NCI-H2029 treated with DMSO at 0.1 percent for 48 hours (cell line): ENCODE data around the gene GALNT9.

Experiments
- DNase-seq: peaks from one replicate; lab custom pipeline; 2025; lab: John Stamatoyannopoulos, UW

Gene GALNT9

DNA sequence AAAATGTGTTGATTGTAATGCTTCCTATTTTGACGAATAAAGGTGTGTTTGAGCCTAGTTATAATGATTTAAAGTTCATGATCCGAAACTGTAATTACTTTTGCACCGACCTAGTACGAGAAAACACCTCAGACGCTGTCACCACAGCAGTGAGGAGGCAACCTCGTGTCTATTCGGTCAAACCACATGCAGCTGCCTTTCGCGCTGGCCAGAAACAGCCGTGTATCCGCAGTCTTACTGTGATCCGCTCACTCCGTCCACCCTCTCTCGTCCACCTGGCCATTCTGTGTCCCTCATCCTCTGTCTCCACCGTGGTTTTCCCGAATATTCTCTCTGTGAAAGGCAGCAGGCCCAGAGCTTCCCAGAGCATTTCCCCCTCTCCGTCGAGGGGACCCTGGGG, 118.1 kb downstream of the GALNT9 start:
- DNase-seq = no peak

GRCh38 chr12:132210223-132211055, 119.0 kb downstream of the GALNT9 start:
- DNase-seq = no peak

GRCh38 chr12:132209619-132210222, 119.7 kb downstream of the GALNT9 start:
- no peak for DNase-seq

DNA sequence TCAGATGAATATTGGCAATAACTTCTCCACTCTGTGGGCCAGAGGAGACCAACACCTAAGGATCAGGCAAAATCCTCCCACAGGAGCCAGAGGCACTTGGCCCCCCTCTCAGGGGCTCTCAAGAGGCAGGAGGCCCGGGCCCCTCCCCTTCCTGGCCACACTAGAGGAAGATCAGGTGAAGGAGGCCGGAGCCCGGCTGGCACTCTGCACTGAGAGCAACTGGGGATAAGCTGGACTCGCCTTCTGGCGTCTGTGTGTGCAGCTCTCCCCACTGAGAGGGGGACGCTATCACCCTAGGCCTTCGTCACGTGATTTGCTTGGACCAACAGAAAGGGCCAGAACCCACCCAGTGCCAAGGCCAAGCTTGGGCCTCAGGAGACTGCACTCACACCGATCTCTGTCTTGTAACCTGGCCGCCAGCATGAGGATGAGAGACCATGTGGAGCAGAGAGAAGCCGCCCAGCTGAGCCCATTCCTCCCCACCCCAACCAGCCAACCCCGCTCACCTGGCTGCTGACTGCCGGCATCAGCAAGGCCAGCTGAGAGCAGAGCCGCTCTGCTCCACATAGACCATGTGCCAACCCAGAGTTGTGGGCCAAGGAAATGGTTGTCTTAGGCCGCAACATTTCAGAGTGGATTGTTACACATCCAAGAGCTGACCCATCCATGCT, 121.1 kb downstream of the GALNT9 start:
- DNase-seq = no peak

- DNase-seq = no peak
Observed at GRCh38 chr12:132207083-132207775, 122.2 kb downstream of the GALNT9 start.

DNA sequence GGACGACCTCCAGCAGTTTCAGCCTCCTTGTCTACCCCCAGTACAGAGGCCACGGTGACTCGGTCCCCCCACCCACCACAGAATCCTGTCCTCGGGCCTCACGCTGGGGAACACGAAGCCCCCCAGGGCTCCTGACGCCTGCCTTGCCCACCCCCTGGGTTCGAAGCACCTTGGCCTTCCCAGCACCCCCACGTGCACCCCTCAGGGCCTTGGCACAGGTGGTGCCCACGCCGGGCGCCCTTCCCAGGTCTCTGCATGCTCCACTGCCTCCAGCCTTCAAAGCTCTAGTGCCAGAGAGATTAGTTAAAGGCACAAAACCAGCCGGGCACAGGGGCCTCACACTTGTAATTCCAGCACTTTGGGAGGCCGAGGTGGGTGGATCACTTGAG, 123.3 kb downstream of the GALNT9 start:
- no peak for DNase-seq

GRCh38 chr12:132205271-132206045, 123.9 kb downstream of the GALNT9 start:
- no peak for DNase-seq

DNA sequence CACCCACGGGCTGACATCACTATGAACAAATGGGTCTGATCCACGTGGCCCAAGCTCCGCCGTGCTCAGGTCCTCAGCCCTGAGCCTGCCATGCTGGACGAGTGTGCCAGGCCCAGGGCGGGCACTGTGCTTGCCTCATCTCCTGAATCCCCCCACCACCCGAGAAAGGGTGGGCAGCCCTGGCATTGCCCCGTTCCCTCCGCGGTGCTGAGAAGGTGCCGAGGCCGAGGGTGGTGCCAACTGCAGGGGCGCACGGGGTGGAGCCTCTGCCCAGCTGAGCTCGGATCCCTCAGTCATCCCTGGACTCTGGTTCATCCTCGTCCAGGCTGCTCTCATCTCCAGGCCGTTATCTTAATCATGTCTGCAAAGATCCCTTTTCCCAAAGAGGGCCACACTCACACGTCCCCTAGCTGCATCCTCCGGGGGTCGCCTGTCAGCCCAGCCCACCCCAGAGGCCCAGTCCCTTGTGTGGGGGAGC, 124.6 kb downstream of the GALNT9 start:
- DNase-seq = no peak

GRCh38 chr12:132204063-132204792, 125.2 kb downstream of the GALNT9 start:
- DNase-seq = no peak

- no peak for DNase-seq
Observed at GRCh38 chr12:132202929-132203721, 126.3 kb downstream of the GALNT9 start.

DNA sequence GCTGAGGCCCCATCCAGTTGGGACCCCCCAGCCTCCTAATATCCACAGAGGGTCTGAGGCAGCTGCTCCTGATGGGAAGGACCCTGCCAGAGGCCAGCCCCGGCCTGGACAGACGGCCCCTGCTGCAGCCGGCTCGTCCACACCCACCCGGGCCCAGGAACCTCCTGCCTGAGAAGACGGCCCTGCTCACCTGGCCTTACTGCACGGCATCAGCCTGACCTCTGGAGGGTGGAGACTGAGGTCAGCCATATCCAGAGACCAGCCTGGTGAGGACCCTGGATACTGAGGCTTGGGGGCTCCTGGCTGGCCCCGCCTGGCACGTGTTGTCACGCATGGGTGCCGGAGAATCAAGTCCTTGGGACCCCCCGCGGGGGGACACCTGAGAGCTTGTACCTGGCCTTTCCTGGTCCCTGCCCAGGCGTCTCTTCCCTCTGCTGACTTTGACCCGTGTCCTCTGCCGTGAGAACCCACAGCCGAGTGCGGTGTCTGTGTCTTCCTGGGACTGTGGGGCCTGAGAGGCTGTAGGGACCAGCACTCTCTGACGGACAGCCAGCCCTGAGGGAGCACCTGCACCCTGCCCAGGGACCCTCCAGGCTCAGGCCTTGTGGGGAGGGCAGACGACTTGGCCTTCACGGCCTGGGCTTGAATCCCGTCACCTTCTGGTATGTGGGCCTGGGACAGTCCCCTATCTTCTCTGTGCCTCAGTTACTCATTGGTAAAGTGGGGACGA, 127.8 kb downstream of the GALNT9 start:
- DNase-seq = no peak

DNA sequence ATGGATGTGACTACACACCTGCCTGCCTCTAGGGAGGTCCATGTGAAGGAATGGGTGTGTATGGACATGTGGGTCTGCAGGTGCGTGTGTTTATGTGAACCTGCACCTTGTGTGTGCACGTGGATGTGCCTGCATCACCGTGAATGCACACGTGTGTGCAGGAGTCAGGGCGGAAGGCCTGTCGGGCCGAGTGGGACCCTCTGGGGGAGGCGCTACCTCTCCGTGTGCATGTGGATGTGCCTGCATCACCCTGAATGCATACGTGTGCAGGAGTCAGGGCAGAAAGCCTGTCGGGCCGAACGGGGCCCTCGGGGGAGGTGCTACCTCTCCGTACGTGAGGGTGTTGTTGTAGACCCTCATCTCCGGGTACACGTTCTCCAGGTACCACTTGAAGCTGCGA, 128.6 kb downstream of the GALNT9 start:
- DNase-seq = no peak

GRCh38 chr12:132199526-132200319, 129.7 kb downstream of the GALNT9 start:
- DNase-seq = no peak

DNA sequence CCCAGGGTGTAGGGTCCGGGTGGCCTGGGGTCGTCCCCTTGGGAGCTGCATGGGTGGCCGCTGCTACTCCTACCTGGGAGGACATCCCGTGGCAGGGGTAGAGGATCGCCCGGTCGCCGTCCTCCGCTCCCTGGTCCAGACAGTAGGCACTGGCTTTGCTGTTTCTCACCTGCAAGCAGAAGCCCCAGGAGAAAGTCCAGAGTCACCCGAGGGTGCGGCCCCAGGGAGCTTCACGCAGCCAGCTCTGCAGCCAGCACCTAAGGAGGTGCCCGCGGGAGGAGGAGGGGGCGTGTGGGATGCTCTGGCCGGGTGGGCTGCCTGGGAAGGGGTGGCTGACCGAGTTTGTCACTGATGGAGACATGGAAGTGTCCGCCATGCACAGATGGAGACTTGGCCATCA, 130.3 kb downstream of the GALNT9 start:
- no peak for DNase-seq

- DNase-seq = no peak
Observed at GRCh38 chr12:132197581-132198354, 131.6 kb downstream of the GALNT9 start.

- DNase-seq = no peak
Observed at GRCh38 chr12:132196873-132197390, 132.5 kb downstream of the GALNT9 start.

DNA sequence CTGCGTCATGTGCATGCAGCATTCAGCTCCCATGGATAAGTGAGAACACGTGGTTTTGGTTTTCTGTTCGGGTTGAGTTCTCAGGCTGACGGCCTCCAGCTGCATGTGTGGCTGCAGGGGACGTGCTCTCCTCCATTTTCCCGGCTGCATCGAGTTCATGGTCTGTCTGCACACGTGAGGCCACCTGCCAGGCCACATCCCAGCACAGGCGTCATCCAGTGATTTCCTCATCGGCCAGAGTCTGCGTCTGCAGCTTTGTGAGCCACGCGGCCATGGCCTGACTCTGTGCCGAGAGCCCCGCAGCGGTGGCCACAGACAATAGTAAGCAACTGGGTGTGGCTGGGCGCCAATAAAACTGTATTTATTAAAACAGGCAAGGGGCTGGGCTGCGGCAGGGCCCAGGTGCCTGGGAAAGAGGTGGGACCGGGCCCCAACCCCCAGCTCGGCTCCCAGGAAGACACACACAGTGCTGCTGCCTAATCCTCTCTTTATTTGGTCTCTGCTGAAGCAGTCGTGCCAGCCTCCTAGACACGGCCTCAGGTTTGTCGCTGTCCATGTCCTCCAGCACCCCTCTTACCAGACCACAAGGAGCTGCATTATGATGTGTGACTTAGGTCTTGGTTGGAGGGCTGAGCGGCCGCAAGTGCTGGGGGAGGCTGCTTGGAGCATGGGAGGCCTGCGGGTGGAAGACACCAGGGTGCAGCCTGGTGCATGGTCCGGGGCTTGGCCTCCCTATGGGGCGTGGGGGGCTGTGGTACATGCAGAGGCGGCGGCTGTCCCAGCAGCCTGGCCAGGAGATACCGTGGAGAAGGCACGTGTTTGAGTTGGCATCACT, 133.1 kb downstream of the GALNT9 start:
- no peak for DNase-seq
